Osteocyte (in vitro differentiated cells): ENCODE results near the gene PEDS1. TPM values are rescaled to one million over a fixed set of nuclear protein-coding genes. Genes with fewer than 3 reads are reported as not detected.

Experiments
- DNase-seq: peaks from one replicate; pipeline ENCODE4 v3.0.0; 2021; ENCODE audit warnings: mixed read lengths; ENCODE audit not compliant: unreplicated experiment; ENCODE audit errors: extremely low spot score
- H3K27ac Mint-ChIP-seq: one replicate; pipeline ENCODE4 v1.8.0; 2021; ENCODE audit warnings: mild to moderate bottlenecking, mixed read lengths; ENCODE audit not compliant: unreplicated experiment
- H3K27me3 Mint-ChIP-seq: one replicate; pipeline ENCODE4 v1.8.0; 2021; ENCODE audit warnings: mixed read lengths; ENCODE audit not compliant: unreplicated experiment
- H3K36me3 Mint-ChIP-seq: one replicate; pipeline ENCODE4 v1.8.0; 2021; ENCODE audit warnings: mixed read lengths; ENCODE audit not compliant: unreplicated experiment
- H3K4me1 Mint-ChIP-seq: one replicate; pipeline ENCODE4 v1.8.0; 2021; ENCODE audit warnings: mixed read lengths; ENCODE audit not compliant: unreplicated experiment
- H3K4me3 Mint-ChIP-seq: one replicate; pipeline ENCODE4 v1.8.0; 2021; ENCODE audit warnings: mild to moderate bottlenecking, moderate library complexity, mixed read lengths; ENCODE audit not compliant: unreplicated experiment
- H3K9me3 Mint-ChIP-seq: one replicate; pipeline ENCODE4 v1.8.0; 2021; ENCODE audit warnings: mixed read lengths; ENCODE audit not compliant: unreplicated experiment
- CTCF ChIP-seq: fragments of 200-600 bp; sonication (generic); IDR thresholded peaks from 2 replicates; pipeline ENCODE4 v1.5.0; 2021; ENCODE audit warnings: antibody characterized with exemption, mild to moderate bottlenecking, moderate library complexity
- total RNA-seq: library from RNA; stranded (reverse); gene quantifications from 2 replicates; pipeline ENCODE4 v1.2.1, GENCODE V29; 2021

The PEDS1 gene
- total RNA-seq, 1 donor from 2014 or later: 61.2 TPM

DNA sequence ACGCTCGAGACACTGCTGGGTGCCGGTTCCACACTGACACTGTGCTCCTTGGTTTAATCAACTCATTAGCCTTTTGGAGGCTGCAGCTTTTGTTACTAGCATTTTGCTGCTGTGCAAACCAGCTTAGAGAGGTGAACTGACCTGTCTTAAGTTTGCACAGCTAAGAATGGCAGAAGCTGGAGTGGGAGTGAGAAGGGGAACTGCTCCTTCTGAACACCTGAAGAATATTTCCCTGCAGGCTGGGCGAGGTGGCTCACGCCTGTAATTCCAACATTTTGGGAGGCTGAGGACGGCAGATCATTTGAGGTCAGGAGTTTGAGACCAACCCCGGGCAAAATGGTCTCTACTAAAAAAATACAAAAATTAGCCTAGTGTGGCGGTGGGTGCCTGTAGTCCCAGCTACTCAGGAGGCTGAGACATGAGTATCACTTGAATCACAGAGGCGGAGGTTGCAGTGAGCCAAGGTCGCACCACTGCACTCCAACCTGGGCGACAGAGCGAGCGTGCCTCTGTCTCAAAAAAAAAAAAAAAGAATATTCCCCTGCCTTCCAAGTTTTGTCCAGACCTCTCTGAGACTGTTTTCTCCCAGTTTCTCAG is 42.1 kb upstream of the PEDS1 start:
- Mint-ChIP-seq H3K27me3 (no peaks in the 10 kb centered on the region), H3K36me3 (peaks cover 24% of the 10 kb centered on the region), H3K9me3 (peaks cover 5% of the 10 kb centered on the region), H3K4me3 (no peak overlapping the region), H3K27ac (no peak overlapping the region), H3K4me1 (peaks cover 29% of the 10 kb centered on the region)
- TF ChIP-seq CTCF: no peak
- DNase-seq: no peak

DNA sequence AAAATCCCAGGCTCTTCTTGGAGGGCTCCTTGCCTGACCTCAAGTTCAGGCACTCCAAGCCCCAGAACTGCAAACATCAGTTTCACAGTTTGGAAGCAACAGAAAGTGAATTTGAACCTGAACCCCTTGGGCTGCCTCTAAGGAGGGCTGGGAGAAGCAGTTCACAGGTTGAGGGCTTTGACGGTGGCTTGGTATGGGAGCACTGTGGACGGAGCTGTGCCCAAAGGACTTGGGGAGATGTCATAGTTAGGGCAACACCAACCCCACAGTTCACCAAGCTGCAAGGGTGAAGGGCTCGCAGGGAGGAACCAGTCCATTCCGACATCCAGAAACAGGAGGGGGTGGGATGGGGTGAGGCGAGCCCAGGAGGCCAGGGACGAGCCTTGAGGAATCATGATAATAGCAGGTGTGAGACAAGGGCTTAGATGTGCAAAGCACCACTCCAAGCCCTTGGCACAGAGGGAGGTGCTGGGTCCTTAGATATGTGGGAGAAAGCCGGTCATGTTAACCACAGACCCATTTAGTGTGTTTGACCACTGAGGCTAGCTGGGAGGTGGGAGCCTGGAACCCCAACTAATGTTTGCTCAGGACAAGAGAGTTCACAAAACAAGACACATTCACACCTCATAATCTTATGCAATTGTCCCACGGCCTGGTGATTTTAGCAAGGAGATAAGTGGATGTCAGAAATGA is 41.5 kb upstream of the PEDS1 start:
- Mint-ChIP-seq H3K36me3 (peaks cover 24% of the 10 kb centered on the region), H3K27me3 (no peaks in the 10 kb centered on the region), H3K4me3 (peak overlapping the region; percentile 90), H3K9me3 (peaks cover 5% of the 10 kb centered on the region), H3K27ac (peak overlapping the region; percentile 23), H3K4me1 (peaks cover 29% of the 10 kb centered on the region)
- no peak for TF ChIP-seq CTCF
- no peak for DNase-seq

DNA sequence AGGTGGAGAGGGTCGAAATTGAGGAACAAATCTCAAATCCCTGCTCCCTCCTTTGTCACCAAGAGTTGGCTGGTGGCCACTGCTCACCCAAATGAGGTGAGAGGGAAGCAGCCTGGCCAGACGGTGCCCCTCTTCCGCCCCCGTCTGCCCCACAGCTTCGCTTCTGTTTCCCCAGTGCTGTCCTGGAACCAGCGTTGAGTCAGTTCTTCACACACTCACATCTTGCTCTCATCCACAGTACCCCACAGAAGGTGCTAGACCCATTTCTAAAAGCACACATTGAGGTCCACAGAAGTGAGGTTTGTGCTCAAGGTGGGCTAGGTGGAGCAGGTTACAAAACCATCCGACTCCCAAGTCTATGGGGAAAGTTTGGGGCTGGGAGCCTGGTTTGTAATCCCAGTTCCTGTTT is 40.9 kb upstream of the PEDS1 start:
- H3K4me3 Mint-ChIP-seq: peak overlapping the region; percentile 90
- TF ChIP-seq CTCF: no peak
- H3K27me3 Mint-ChIP-seq: no peaks in the 10 kb centered on the region
- peaks cover 29% of the 10 kb centered on the region for H3K4me1 Mint-ChIP-seq
- peaks cover 21% of the 10 kb centered on the region for H3K36me3 Mint-ChIP-seq
- no peak for DNase-seq
- H3K27ac Mint-ChIP-seq: peak overlapping the region; percentile 23
- peaks cover 2% of the 10 kb centered on the region for H3K9me3 Mint-ChIP-seq

DNA sequence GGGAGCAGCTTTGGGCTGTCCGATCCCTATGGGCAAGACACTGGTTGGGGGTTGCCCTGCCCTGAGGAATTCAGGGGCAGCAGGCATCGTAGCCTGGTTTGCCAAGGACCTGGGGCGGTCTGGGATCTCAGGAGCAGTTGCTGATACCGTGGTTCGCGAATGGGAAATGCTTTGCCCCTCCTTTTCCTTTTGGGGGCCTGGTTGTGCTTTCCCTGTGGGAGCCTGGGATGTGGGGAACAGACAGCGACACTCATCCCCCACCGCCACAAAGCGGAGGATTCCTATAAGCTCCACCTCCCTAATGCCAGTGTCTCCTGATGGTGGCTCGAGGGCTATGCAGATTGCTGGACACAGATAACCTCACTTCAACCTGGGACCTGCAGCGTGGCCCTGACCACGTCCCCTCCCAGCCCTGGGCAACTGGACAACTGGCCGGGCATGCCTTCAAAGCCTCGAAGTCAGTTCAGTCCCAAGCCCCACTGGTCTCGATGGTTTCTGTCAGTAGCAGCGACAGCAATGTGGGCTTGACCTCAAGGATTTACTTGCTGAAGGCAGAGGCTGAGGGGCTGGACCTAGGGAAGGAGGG is 40.4 kb upstream of the PEDS1 start:
- H3K9me3 Mint-ChIP-seq: no peaks in the 10 kb centered on the region
- peak overlapping the region; percentile 94 for H3K27ac Mint-ChIP-seq
- H3K36me3 Mint-ChIP-seq: peaks cover 20% of the 10 kb centered on the region
- H3K4me1 Mint-ChIP-seq: peaks cover 29% of the 10 kb centered on the region
- TF ChIP-seq CTCF: no peak
- H3K27me3 Mint-ChIP-seq: no peaks in the 10 kb centered on the region
- peak overlapping the region; percentile 90 for H3K4me3 Mint-ChIP-seq
- DNase-seq: no peak

DNA sequence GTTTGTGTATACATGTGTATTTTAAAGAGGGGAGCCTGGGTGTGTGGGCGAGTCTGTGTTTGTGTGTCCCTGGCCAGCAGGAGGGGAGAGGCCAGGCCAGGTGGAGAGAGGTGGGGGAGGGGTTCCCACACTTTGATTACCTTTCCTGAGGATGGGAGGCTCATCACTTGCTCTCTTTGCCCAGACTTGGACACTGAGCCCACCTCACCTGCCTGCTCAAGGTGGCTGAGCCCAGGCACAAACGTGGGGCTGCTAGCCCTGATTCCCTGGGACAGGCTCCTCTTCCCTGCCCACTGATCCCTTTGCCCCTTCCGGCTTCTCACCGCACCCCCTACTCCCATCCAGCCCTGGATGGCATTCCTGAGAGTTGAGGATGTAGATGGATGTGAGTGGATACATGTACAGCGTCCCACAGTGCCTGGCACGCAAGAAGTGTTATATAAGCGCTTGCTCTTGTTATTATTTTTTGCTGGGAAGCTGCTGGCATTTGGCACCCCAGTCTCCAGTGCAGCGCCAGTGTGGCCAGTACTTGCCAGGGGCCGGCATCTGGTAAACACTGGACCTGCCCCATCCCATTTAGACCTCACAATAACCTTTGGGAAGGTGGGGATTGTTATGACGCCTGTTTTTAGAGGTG is 39.8 kb upstream of the PEDS1 start:
- DNase-seq: no peak

More for the DNA sequence above, 39.8 kb upstream of the PEDS1 start:
- H3K36me3 Mint-ChIP-seq: peaks cover 20% of the 10 kb centered on the region
- H3K9me3 Mint-ChIP-seq: no peaks in the 10 kb centered on the region
- no peak for TF ChIP-seq CTCF
- peaks cover 29% of the 10 kb centered on the region for H3K4me1 Mint-ChIP-seq
- no peaks in the 10 kb centered on the region for H3K27me3 Mint-ChIP-seq
- H3K4me3 Mint-ChIP-seq: peak overlapping the region; percentile 90
- peak overlapping the region; percentile 94 for H3K27ac Mint-ChIP-seq
